Occipital lobe (tissue), 2 donors: ENCODE results near the gene MON1A. TPM values are rescaled to one million over a fixed set of nuclear protein-coding genes. Genes with fewer than 3 reads are reported as not detected.

Experiments
- small RNA-seq: library from RNA; depleted of rRNA; stranded (forward); fragments of <200 nt; gene quantifications from one replicate; pipeline ENCODE3, GENCODE V24; 2014
- total RNA-seq: library from RNA; depleted of rRNA; stranded (reverse); fragments of >200 nt; gene quantifications from one replicate; pipeline ENCODE4 v1.2.3, GENCODE V29; 2014

MON1A gene
- total RNA-seq, 1 donor from 2014 or later: 16.8 TPM

Small RNAs within 50 kb of the gene (small RNA-seq; reads per million reads assigned to genes)
- gene RN7SL217P: not detected

Other genes starting within 250 kb of the MON1A start
- 7.5 TPM for gene MST1, start 240.3 kb downstream of the MON1A start, total RNA-seq
- 23.2 TPM for gene RNF123, start 240.3 kb downstream of the MON1A start, total RNA-seq
- 0.78 TPM for gene AMIGO3, start 210.1 kb downstream of the MON1A start, total RNA-seq
- 10.6 TPM for gene GMPPB, start 205.9 kb downstream of the MON1A start, total RNA-seq
- 70.3 TPM for gene IP6K1, start 143.3 kb downstream of the MON1A start, total RNA-seq
- not detected for gene CDHR4, start 129.9 kb downstream of the MON1A start, total RNA-seq
- gene INKA1, start 126.5 kb downstream of the MON1A start, total RNA-seq: 12.3 TPM
- gene UBA7, start 115.9 kb downstream of the MON1A start, total RNA-seq: 3.4 TPM
- 2.2 TPM for gene TRAIP, start 73.2 kb downstream of the MON1A start, total RNA-seq
- gene CAMKV, start 59.9 kb downstream of the MON1A start, total RNA-seq: 188 TPM
- 0.31 TPM for gene MST1R, start 25.9 kb downstream of the MON1A start, total RNA-seq
- gene RBM6, start 10.3 kb upstream of the MON1A start, total RNA-seq: 83.3 TPM
- gene RBM5, start 159.1 kb upstream of the MON1A start, total RNA-seq: 205 TPM
- 5.8 TPM for gene SEMA3F, start 225.5 kb upstream of the MON1A start, total RNA-seq